ENCODE measurements around the gene CCPG1.

CCPG1 gene

GRCh38 chr15:55383687-55384086 is 24.5 kb downstream of the CCPG1 start:
- no peak for DNase-seq

DNA sequence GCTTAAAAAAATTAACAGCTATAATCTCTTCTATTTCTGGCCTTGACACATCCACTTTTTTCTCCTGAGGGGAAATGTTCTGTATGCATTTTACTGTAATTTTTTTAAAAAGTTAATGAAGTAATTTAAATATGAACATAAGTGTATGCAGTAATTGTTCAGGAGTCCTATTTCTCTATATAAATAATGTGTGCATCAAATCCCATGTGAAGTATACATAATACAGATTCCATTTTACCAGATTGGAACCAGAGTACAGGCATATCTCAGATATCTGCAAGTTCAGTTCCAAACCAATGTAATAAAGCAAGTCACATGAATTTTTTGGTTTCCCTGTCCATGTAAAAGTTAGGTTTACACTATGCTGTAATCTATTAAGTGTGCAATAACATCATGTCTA is 26.6 kb downstream of the CCPG1 start:
- no peak for DNase-seq

DNA sequence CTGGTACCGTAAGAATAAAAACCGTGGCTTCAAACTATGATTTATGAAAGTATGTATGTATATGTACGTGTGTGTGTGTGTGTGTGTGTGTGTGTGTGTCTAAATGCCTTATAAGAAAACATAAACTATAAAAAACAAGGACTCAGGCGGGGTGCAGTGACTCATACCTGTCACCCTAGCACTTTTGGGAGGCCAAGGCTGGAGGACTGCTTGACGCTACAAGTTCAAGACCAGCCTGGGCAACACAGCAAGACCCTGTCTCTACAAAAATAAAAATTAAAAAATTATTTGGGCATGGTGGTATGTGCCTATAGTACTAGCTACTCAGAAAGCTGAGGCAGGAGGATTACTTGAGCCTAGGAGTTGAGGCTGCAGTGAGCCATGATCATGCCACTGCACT is 29.1 kb downstream of the CCPG1 start:
- DNase-seq: no peak

- no peak for DNase-seq
Observed at GRCh38 chr15:55372701-55373440, 35.3 kb downstream of the CCPG1 start.

- DNase-seq: peak; percentile 39 to 80
Observed at GRCh38 chr15:55366981-55367380, 41.2 kb downstream of the CCPG1 start.

- DNase-seq: no peak
Observed at GRCh38 chr15:55362641-55363040, 45.5 kb downstream of the CCPG1 start.

- no peak for DNase-seq
Observed at GRCh38 chr15:55361048-55361447, 47.1 kb downstream of the CCPG1 start.

- no peak for DNase-seq
Observed at GRCh38 chr15:55360256-55360655, 47.9 kb downstream of the CCPG1 start.

GRCh38 chr15:55358471-55358870 is 49.7 kb downstream of the CCPG1 start:
- DNase-seq: no peak

- DNase-seq: no peak
Observed at GRCh38 chr15:55357774-55358173, 50.4 kb downstream of the CCPG1 start.

DNA sequence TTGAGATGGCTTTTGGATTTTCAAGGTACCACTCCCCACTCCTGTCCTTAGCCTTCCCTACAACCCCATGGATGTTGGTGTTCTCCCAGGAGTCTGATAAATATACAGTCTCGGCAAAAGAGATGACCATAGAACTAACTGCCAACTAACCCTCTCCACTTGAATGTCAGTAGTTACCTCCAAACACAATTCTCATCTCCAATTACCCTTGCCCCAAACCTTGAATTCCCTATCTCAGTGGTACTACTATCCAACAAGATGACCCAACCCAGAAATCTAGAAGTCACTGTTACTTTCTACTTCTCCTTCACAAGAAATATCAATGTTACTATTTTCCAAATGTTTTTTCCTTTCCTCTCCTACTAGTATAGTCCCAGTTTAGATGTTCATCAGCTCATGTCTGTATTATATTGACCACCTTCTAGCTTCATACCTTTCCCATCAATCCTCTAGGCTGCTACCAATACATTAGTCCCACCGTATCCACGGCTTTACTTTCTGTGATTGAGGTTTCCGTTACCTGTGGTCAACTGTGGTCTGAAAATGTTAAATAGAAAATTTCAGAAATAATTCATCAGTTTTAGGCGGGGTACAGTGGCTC is 51.1 kb downstream of the CCPG1 start:
- no peak for DNase-seq

DNA sequence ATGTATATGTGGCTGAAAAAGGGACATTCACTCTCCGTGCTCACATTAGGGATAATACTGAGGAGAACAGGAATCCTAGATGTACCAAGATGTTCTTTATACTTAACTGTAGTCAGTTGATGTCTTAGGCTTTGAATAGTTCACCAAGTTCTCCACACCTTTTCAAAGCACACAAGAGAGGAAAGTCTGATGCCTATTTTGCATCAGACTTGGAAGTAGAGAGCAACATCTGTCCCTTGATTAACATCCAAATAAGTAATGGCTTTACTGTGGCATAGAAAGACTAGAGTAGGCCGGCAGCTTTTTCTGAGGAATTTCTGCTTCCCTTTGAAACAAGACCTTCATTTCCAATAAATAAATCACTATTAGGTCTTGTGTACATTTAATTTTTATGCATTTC is 55.1 kb downstream of the CCPG1 start:
- no peak for DNase-seq

DNA sequence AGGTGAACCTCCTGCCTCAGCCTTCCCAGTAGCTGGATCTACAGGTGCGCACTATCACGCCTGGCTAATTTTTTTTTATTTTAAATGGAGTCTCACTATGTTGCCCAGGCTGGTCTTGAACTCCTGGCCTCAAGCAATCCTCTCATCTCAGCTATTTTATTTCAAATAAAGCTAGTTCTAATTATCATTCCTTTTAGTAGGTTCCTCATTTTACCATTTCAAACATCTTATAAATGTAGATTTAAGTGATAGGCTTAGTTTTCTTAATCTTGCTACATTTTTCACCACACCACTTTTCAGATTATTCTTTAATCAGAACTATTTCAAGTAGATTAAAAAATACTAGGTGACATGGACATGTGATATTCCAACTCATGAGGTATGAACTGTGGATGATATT is 58.9 kb downstream of the CCPG1 start:
- no peak for DNase-seq

DNA sequence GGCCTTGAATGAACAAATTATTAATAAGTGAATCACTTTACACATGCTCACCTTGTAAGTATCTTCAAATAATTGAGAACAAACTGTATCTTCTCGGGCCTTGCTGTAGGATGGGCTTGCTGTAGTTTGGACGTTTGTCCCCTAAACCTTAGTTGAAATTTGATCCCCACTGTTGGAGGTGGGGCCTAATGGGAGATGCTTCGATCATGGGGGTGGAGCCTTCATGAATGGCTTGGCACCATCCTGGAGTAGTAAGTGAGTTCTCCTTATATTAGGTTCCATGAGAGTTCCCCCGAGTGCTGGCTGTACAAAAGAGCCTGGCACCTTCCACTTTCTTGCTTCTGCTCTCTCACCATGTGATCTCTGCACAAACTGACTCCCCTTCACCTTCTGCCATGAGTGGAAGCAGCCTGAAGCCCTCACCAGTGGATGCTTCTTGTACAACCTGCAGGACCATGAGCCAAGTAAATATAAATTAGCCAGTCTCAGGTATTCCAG is 59.8 kb downstream of the CCPG1 start:
- DNase-seq: no peak

GRCh38 chr15:55344206-55344605 is 64.0 kb downstream of the CCPG1 start:
- DNase-seq: no peak

DNA sequence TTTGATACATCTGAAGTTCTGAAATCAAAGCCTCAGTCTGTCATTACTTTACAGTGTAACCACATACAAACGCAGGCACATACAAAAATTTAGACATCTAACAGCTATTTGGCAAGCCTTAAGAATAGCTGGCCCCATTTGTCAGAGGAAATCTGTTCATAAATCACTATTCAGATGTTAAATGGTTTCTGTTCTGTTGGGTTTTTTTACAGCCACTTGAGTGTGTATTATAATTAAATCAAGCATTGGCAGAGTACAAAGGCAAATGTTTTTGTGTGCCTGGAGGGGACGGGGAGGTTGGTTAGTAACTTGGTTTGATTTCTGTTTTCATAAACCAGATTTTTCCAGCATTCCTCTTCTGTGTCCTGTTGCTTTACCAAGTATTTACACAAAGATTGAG is 65.0 kb downstream of the CCPG1 start:
- no peak for DNase-seq

DNA sequence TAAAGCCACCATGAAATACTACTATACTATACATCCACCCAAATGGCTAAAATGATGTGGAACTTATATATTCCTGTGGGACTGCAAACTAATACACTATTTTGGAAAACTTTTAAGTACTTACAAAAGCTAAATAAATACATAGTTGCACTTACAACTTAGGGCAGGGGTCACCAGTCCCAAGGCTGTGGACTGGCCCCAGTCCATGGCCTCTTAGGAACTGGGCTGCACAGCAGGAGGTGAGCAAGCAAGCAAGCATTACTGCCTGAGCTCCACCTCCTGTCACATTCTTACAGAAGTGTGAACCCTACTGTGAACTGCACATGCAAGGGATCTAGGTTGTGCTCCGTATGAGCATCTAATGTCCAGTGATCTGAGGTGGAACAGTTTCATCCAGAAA is 71.0 kb downstream of the CCPG1 start:
- no peak for DNase-seq

DNA sequence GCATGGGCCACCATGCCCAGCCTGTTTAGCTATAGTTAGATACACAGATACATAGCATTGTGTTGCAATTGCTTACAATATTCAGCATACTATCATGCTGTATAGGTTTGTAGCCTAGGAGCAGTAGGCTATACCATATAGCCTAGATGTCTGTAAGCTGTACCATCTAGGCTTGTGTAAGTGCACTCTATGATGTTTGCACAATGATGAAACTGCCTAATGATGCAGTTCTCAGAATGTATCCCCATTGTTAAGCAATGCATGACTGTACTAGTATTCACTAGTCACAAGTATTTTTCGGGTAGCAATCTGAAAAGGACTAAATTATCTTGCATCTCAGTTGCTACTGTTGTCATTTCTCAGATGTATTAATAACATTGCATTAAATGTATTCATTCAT is 73.2 kb downstream of the CCPG1 start:
- peak; percentile 37 to 74 for DNase-seq

DNA sequence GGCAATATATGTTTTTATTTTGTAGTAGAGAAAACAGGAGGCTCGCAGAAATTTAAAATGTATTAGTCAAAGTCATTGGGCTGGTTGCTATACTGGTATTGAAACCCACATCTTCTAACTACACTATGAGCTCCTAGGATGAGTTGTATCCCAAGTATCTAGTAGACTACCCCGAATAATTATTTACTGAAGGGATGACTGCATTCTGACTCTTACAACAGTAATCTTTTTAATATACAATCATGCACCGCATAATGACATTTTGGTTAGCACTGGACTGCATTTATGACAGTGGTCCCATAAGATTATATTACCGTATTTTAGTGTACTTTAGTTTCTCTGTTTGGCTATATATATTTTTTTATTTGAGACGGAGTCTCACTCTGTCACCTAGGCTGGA is 73.8 kb downstream of the CCPG1 start:
- no peak for DNase-seq

DNA sequence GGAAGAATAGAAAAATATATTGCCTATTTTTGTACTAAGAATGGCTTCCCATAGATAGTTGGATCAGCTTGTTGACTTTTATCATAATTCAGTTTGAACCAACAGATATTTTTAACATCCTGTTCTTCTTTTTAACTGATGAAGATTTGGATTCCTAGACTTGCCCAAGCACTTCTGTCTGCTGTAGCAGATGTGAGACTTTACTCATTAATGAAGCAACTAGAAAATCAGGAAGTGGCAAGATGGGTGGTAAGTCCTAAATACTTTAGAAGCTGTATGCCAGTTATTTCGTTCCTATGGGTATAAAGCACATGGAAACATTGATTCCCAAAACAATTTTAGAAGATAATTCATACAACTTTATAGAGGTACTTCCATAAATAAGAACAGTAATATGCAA is 80.8 kb downstream of the CCPG1 start:
- peak; percentile 45 to 78 for DNase-seq

DNA sequence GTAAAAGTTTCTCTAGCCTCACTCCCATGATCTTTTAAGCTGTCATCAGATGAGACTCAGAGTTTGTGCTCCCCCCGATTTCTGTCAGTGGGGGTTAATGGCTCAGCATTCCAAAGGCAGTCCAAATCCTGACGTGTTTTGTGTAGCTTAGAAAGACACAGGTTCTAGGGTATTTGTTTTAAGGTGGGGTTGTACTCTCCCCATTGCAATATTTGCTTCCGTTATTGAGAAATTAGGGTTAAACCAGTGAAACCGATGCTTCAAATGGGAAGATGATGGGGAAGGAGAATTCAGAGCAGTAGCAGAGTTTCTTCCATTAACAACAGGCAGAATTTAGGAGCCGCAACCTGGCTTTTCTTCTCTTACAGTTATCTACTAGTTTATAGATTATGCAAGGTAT is 85.7 kb downstream of the CCPG1 start:
- peak in 1 of 2 donors; percentile 37 for DNase-seq

DNA sequence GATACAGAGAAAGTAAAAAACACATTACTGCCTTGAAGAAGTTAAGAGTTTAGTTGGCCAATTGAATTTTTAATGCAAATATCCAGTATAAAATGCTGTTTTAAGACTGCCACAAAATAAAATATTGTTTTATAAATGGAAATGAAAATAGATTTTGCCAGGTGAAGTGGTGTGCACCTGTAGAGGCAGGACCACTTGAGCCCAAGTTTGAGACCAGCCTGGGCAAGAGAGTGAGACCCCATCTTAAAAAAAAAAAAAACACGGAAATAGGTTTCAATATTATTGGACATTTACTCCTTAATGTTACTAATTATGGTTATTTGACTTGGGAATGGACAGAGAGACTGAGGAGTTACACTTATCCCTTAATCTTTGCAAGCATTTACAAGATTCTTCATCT is 87.2 kb downstream of the CCPG1 start:
- DNase-seq: no peak

DNA sequence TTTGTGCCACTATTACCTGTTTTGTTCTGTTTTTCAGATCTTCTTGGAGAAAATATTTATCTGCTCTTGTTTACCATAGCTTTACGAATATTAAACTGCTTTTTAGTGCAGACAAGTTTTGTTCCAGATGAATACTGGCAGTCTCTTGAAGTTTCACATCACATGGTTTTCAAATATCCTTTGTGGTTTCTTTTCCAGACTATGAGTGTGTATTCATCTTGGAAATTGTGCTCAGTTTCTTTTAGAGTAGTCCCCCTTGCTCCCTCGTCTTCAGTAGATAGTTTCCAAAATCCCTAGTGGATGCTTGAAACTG is 88.0 kb downstream of the CCPG1 start:
- DNase-seq: no peak

DNA sequence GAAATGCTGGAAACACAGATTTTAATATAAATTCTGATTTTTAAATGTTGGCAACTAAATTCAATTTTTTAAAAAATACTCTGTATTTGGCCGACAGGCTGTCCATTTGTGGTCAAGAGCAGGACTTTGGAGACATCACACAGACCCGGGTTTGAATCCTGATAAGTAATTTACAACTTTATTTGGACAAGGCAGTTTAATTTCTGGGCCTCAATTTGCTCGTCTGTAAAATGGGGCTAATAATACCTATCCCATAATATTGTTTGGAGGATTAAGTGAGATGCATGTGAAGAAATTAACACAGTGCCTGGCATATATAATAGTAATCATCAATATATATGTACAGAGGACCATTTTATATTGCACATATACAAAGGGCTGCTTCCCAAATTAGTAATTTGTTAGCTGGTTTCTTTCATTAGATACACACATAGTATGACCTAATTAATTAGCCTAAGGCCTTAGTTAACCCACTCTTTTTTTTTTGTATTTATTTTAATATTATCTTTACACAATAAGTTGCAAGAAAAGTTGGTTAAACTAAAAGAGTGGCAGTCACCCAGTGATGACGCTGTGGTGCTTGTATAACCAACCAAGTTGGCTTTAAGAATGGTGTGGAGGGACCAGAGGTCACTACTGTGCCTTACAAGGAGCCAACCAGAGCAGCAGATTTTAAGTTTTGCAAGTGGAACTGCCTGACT is 88.5 kb downstream of the CCPG1 start:
- peak; percentile 43 to 50 for DNase-seq

Data from inflammatory macrophage (primary cell).